Esophagus (tissue), 2 donors: ENCODE results near the gene PIGU. TPM values are rescaled to one million over a fixed set of nuclear protein-coding genes. Genes with fewer than 3 reads are reported as not detected.

Experiments
- H3K27ac ChIP-seq, 2 donors: one replicate each; pipeline ENCODE4 v1.5.1; 2013; ENCODE audit warnings: low read depth in 2 of 2, mild to moderate bottlenecking in 2 of 2, inconsistent platforms in 1 of 2, low read length in 1 of 2, moderate library complexity in 1 of 2
- H3K27me3 ChIP-seq, 2 donors: one replicate each; pipeline ENCODE4 v1.6.1; 2013; ENCODE audit warnings: low read length in 2 of 2, control low read depth in 1 of 2, mild to moderate bottlenecking in 1 of 2; ENCODE audit not compliant: insufficient read depth in 2 of 2, control insufficient read depth in 1 of 2
- H3K36me3 ChIP-seq, 2 donors: one replicate each; pipeline ENCODE4 v1.6.1; 2013; ENCODE audit warnings: low read length in 1 of 2; ENCODE audit not compliant: control insufficient read depth in 2 of 2, insufficient read depth in 2 of 2
- H3K4me1 ChIP-seq, 2 donors: one replicate each; pipeline ENCODE4 v1.6.1; 2013; ENCODE audit warnings: low read length in 1 of 2; ENCODE audit not compliant: control insufficient read depth in 2 of 2, insufficient read depth in 2 of 2
- H3K4me3 ChIP-seq, 2 donors: one replicate each; pipeline ENCODE4 v1.5.1; 2013; ENCODE audit warnings: low read length in 2 of 2, mild to moderate bottlenecking in 2 of 2, low read depth in 1 of 2, moderate library complexity in 1 of 2
- H3K9me3 ChIP-seq, 2 donors: one replicate each; pipeline ENCODE4 v1.6.1; 2013; ENCODE audit warnings: mild to moderate bottlenecking in 2 of 2, low read depth in 1 of 2, low read length in 1 of 2, moderate library complexity in 1 of 2; ENCODE audit not compliant: control insufficient read depth in 2 of 2, insufficient read depth in 1 of 2
- WGBS, 2 donors: extraction: QIAGEN DNeasy Blood & Tissue Kit; methylation state at CpG; one replicate each; pipeline ENCODE4 v1.1.7; 2013; 5-methylcytosine and 5-hydroxymethylcytosine counted together
- polyA plus RNA-seq, 2 donors: library from polyadenylated mRNA; stranded (reverse); fragments of 200-250 nt; gene quantifications; one replicate each; pipeline ENCODE4 v1.2.3, GENCODE V29; 2013
- donor health status: healthy with polysubstance abuse.
- donor health status: Bipolar disorder and iron deficiency.

Gene PIGU
- polyA plus RNA-seq, 2 donors = 14.2 to 22.5 TPM

- H3K4me1 ChIP-seq = peaks cover 0 to 2% of the 10 kb centered on the region in 2 donors
- 91 to 92% methylated on average over 1 of the region's 1 CpG for WGBS, 2 donors
- no peaks in the 10 kb centered on the region for H3K27me3 ChIP-seq
- no peak overlapping the region for H3K27ac ChIP-seq
- no peaks in the 10 kb centered on the region for H3K9me3 ChIP-seq
- H3K4me3 ChIP-seq = no peak overlapping the region
- peaks cover 0 to 3% of the 10 kb centered on the region in 2 donors for H3K36me3 ChIP-seq
Observed at GRCh38 chr20:34642009-34642408, 34.9 kb downstream of the PIGU start.

GRCh38 chr20:34639755-34640222 lies 37.1 kb downstream of the PIGU start:
- Histone ChIP-seq H3K36me3 (peaks cover 0 to 3% of the 10 kb centered on the region in 2 donors), H3K4me1 (peaks cover 0 to 2% of the 10 kb centered on the region in 2 donors), H3K9me3 (no peaks in the 10 kb centered on the region), H3K27ac (no peak overlapping the region), H3K4me3 (no peak overlapping the region), H3K27me3 (no peaks in the 10 kb centered on the region)
- 58 to 78% methylated on average over 2 of the region's 2 CpGs for WGBS, 2 donors

GRCh38 chr20:34638532-34638931 lies 38.4 kb downstream of the PIGU start:
- Histone ChIP-seq H3K9me3 (no peaks in the 10 kb centered on the region), H3K36me3 (peaks cover 0 to 3% of the 10 kb centered on the region in 2 donors), H3K27me3 (no peaks in the 10 kb centered on the region), H3K4me1 (peaks cover 0 to 2% of the 10 kb centered on the region in 2 donors), H3K27ac (no peak overlapping the region), H3K4me3 (no peak overlapping the region)
- 80 to 87% methylated on average over 3 of the region's 3 CpGs for WGBS, 2 donors

- H3K36me3 ChIP-seq = peaks cover 0 to 3% of the 10 kb centered on the region in 2 donors
- WGBS, 2 donors = 85 to 93% methylated on average over 1 of the region's 1 CpG
Observed at GRCh38 chr20:34638039-34638292, 38.9 kb downstream of the PIGU start.

GRCh38 chr20:34637245-34638038 lies 39.5 kb downstream of the PIGU start:
- Histone ChIP-seq H3K27me3 (no peaks in the 10 kb centered on the region), H3K9me3 (no peaks in the 10 kb centered on the region), H3K27ac (peak overlapping the region in 1 of 2 donors; percentile 26), H3K4me1 (peaks cover 0 to 2% of the 10 kb centered on the region in 2 donors), H3K4me3 (no peak overlapping the region), H3K36me3 (peaks cover 0 to 3% of the 10 kb centered on the region in 2 donors)
- WGBS, 2 donors = 71 to 76% methylated on average over 5 of the region's 5 CpGs

More at GRCh38 chr20:34638039-34638292, 38.9 kb downstream of the PIGU start:
- H3K9me3 ChIP-seq = no peaks in the 10 kb centered on the region
- H3K27me3 ChIP-seq = no peaks in the 10 kb centered on the region
- H3K4me1 ChIP-seq = peaks cover 0 to 2% of the 10 kb centered on the region in 2 donors
- H3K4me3 ChIP-seq = no peak overlapping the region
- peak overlapping the region in 1 of 2 donors; percentile 29 for H3K27ac ChIP-seq

- H3K4me1 ChIP-seq = peaks cover 0 to 2% of the 10 kb centered on the region in 2 donors
- H3K4me3 ChIP-seq = no peak overlapping the region
- H3K9me3 ChIP-seq = no peaks in the 10 kb centered on the region
- no peak overlapping the region for H3K27ac ChIP-seq
- no peaks in the 10 kb centered on the region for H3K27me3 ChIP-seq
- 48 to 59% methylated on average over 3 of the region's 3 CpGs for WGBS, 2 donors
- H3K36me3 ChIP-seq = peaks cover 0 to 3% of the 10 kb centered on the region in 2 donors
Observed at GRCh38 chr20:34636648-34637047, 40.2 kb downstream of the PIGU start.

GRCh38 chr20:34634392-34634791 lies 42.5 kb downstream of the PIGU start:
- WGBS, 2 donors = 61 to 74% methylated on average over 3 of the region's 3 CpGs
- Histone ChIP-seq H3K36me3 (peaks cover 0 to 3% of the 10 kb centered on the region in 2 donors), H3K4me1 (peaks cover 0 to 2% of the 10 kb centered on the region in 2 donors), H3K27ac (no peak overlapping the region), H3K9me3 (no peaks in the 10 kb centered on the region), H3K27me3 (no peaks in the 10 kb centered on the region), H3K4me3 (no peak overlapping the region)

GRCh38 chr20:34632870-34633452 lies 43.9 kb downstream of the PIGU start:
- Histone ChIP-seq H3K4me3 (no peak overlapping the region), H3K4me1 (peaks cover 0 to 1% of the 10 kb centered on the region in 2 donors), H3K36me3 (no peaks in the 10 kb centered on the region), H3K27me3 (no peaks in the 10 kb centered on the region), H3K9me3 (no peaks in the 10 kb centered on the region), H3K27ac (no peak overlapping the region)
- 89 to 97% methylated on average over 3 of the region's 3 CpGs for whole genome bisulfite sequencing, 2 donors

GRCh38 chr20:34629904-34630303 lies 47.0 kb downstream of the PIGU start:
- H3K27ac ChIP-seq = no peak overlapping the region
- WGBS, 2 donors = 93 to 95% methylated on average over 1 of the region's 1 CpG

More at GRCh38 chr20:34629904-34630303, 47.0 kb downstream of the PIGU start:
- no peak overlapping the region for H3K4me3 ChIP-seq
- H3K36me3 ChIP-seq = no peaks in the 10 kb centered on the region
- no peaks in the 10 kb centered on the region for H3K4me1 ChIP-seq
- no peaks in the 10 kb centered on the region for H3K9me3 ChIP-seq
- H3K27me3 ChIP-seq = no peaks in the 10 kb centered on the region
